Measurements from ENCODE around the gene PFKFB3. TPM values are rescaled to one million over a fixed set of nuclear protein-coding genes. Genes with fewer than 3 reads are reported as not detected.

The PFKFB3 gene
- total and polyA plus RNA-seq, 9 of the 15 experiments (the other 6 are each of a cell fraction or from before 2014, with no cell fraction given) = 0.46 to 21.6 (median 7.8) TPM

GRCh38 chr10:6279540-6280267 is 77.0 kb downstream of the PFKFB3 start (continued):
- TF ChIP-seq FOSL1 (tag; conservative IDR thresholded peaks at IDR 0.05) (peak; percentile 59), TEAD4 (IDR thresholded peaks at IDR 0.05; ENCODE audit: low read length) (peak; percentile 50; the same call in 1 of the 2 replicates), TEAD4 (CRISPR knock-in tag; IDR thresholded peaks at IDR 0.05; ENCODE audit: borderline replicate concordance) (no peak), CHAMP1 (IDR thresholded peaks at IDR 0.05) (no peak), NR2C1 (IDR thresholded peaks at IDR 0.05) (no peak), NR2C1 (tag; IDR thresholded peaks at IDR 0.05) (0 out of 2 replicates have a peak, but pooled peaks have one; percentile 41), NCOA4 (IDR thresholded peaks at IDR 0.05; ENCODE audit: partially characterized antibody) (no peak), NR2C2 (CRISPR knock-in tag; IDR thresholded peaks at IDR 0.05) (no peak), NR2C2 (tag; IDR thresholded peaks at IDR 0.05) (peak; percentile 33; the same call in 1 of the 2 replicates), TEAD2 (tag; IDR thresholded peaks at IDR 0.05) (peak; percentile 76; the same call in 1 of the 2 replicates), NFE2 (IDR thresholded peaks at IDR 0.05; ENCODE audit: low read depth) (peak; percentile 56; the same call in 1 of the 2 replicates)
- TF ChIP-seq, protein P1, sequence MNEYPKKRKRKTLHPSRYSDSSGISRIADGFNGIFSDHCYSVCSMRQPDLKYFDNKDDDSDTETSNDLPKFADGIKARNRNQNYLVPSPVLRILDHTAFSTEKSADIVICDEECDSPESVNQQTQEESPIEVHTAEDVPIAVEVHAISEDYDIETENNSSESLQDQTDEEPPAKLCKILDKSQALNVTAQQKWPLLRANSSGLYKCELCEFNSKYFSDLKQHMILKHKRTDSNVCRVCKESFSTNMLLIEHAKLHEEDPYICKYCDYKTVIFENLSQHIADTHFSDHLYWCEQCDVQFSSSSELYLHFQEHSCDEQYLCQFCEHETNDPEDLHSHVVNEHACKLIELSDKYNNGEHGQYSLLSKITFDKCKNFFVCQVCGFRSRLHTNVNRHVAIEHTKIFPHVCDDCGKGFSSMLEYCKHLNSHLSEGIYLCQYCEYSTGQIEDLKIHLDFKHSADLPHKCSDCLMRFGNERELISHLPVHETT (CRISPR knock-in tag; conservative IDR thresholded peaks at IDR 0.05 in 1 of 2, IDR thresholded peaks at IDR 0.05 in 1 of 2) = peak in 1 of 2 experiments; percentile 40; a peak in 1 of 4 replicates
- TF ChIP-seq, protein P2, sequence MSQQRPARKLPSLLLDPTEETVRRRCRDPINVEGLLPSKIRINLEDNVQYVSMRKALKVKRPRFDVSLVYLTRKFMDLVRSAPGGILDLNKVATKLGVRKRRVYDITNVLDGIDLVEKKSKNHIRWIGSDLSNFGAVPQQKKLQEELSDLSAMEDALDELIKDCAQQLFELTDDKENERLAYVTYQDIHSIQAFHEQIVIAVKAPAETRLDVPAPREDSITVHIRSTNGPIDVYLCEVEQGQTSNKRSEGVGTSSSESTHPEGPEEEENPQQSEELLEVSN (IDR thresholded peaks at IDR 0.05; ENCODE audit: borderline replicate concordance in 1 of 2, extremely low read depth in 1 of 2, insufficient read depth in 1 of 2, insufficient read length in 1 of 2, low read depth in 1 of 2, low read length in 1 of 2, poor library complexity in 1 of 2, severe bottlenecking in 1 of 2) = peak; percentile 29 to 87
